Esophagus mucosa (tissue), 1 donor: ENCODE results near the gene SWAP70. TPM values are rescaled to one million over a fixed set of nuclear protein-coding genes. Genes with fewer than 3 reads are reported as not detected.
"Not testable (repeated sequence)": the region's sequence is repeated elsewhere in the genome, so short reads cannot be mapped to it uniquely, and the experiment has no call there.

Experiments
- ATAC-seq: fragments of 200-7000 bp; cut with Tn5 transposase; one replicate; pipeline ENCODE4 v1.9.1; 2020
- total RNA-seq: library from RNA; stranded (reverse); gene quantifications from one replicate; pipeline ENCODE4 v1.2.4, GENCODE V29; 2023
- donor health status: DM: yes; HTN: yes; CAD: no.

The SWAP70 gene
- 13.5 TPM for total RNA-seq

GRCh38 chr11:9663699-9664275, at the start of gene SWAP70:
Gene SWAP70 (plus strand): TSS chr11:9664077. CDS start chr11:9664180, 103 bp downstream.
- ATAC-seq: peak; percentile 97

DNA sequence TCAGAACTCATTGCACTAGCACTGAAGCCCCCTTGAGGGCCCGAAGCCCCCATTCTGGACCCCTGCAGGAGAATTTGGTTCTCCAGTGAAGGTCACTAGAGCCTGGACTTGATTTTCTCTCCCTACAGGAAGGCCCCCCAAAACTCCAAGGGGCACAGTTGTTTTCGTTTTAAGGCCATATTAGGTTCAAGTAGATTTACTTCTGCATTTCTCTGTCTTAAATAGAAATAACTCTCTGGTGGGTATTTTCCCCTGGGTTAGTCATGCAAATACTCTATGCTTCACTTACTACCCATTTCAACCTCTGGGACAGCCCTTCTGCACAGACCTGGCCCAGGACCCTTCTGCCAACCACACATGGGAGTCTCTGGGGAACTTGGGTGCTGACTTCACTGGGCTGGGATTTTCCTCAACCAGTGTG, 48.8 kb upstream of the SWAP70 start:
- ATAC-seq: no peak

DNA sequence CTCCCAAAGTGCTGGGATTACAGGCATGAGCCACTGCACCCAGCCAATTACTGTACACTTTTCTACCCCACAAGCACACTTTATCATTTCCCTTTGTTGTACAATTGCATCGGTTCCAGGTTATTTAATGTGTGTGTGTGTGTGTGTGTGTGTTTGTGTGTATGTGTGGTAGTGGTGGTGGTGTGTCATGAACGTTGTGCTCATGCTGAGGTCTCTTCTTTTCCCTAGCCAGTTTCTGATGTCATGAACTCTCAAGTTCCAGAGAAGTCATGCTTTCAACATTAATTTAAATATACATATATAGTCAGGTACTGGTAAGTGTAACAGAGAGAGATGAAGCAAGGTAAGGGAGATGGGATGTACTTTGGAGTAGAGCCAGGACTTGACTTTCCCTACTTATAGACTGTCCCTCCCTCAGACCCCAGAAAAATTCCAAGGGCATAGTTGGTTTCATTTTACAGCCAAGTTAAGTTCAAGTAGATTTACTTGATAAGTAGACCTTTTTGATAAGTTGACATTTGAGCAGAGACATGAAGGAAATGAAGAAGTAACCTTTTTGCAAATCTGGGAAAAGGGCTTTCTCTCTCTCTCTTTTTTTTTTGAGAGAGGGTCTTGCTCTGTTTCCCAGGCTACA, 47.7 kb upstream of the SWAP70 start:
- ATAC-seq: no peak

DNA sequence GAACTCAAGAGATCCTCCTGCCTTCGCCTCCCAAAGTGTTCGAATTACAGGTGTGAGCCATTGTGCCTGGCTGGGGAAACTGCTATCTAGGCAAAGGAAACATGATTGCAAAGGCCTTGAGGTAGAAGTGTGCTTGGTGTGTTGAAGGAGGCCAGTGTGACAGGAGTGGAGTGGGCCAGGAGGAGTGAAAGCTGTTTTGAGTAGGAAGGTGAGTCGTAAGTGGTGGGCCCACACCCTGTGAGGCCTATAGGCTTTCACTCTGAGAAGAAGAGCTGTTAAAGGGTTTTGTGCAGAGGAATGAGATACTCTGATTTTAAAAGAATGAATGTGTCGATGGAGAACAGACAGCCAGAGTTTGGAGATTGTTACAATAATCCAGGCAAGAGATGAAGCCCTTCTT, 47.0 kb upstream of the SWAP70 start:
- ATAC-seq: no peak

GRCh38 chr11:9617940-9618339, 45.9 kb upstream of the SWAP70 start:
- ATAC-seq: no peak

DNA sequence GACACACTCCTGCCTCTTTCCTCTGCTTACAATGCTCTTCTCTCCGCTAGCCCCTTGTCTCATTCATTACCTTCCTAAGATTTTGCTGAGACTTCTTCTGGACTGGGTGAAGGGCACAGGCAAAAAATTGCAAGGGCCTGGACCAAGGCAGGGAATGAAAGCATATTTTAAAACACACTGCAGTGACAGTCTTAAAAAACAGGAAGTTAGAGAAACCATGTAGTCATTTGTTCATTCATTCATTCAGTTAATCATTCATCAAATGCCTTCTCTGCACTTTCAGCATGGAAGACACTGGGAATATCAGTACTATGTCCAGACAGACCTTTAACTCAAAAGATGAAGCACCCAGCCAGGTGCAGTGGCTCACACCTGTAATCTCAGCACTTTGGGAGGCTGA, 44.9 kb upstream of the SWAP70 start:
- no peak for ATAC-seq

DNA sequence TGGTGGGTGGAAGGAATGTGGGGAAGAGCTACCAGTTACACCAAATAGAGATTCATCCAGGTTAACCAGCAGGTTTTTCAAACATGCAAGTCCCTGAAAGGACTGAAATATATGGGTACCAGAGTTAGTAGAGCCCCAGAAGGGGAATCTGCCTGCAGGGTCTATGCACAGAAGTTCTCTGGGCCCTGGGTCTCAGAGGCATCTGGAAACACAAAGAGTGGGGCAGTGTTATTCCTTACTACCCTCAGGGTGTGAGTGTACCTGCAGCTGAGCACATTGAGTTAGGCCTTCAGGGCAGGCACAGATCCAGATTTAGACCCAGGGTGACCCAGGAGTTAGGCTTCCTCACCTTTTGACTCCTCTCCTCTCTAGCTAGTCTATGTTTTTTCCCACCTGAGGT, 43.9 kb upstream of the SWAP70 start:
- no peak for ATAC-seq

DNA sequence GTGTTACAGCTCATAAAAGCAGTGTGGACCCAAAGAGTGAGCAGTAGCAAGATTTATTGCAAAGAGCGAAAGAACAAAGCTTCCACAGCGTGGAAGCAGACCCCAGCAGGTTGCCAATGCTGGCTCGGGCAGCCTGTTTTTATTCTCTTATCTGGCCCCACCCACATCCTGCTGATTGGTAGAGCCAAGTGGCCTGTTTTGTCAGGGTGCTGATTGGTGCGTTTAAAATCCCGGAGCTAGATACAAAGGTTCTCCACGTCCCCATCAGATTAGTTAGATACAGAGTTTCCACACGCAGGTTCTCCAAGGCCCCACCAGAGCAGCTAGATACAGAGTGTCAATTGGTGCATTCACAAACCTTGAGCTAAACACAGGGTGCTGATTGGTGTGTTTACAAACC, 41.5 kb upstream of the SWAP70 start:
- not testable (repeated sequence) for ATAC-seq

- ATAC-seq: not testable (repeated sequence)
Measured at GRCh38 chr11:9623053-9623452, 40.8 kb upstream of the SWAP70 start.

DNA sequence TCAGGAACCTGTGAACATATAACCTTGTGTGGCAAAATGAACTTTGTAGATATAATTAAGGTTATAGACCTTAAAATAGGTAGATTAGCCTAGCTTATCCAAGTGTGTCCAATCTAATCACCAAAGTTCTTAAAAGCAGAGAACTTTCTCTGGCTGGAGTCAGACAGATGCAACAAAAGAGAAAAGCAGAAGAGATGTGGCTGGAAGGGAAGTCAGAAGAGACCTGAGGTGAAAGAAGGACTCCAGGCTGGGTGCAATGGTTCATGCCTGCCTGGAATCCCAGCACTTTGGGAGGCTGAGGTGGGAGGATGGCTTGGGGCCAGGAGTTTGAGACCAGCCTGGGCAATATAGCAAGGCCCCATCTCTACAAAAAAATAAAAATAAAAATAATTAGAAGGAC, 39.4 kb upstream of the SWAP70 start:
- ATAC-seq: no peak

GRCh38 chr11:9625162-9625561, 38.7 kb upstream of the SWAP70 start:
- ATAC-seq: no peak

DNA sequence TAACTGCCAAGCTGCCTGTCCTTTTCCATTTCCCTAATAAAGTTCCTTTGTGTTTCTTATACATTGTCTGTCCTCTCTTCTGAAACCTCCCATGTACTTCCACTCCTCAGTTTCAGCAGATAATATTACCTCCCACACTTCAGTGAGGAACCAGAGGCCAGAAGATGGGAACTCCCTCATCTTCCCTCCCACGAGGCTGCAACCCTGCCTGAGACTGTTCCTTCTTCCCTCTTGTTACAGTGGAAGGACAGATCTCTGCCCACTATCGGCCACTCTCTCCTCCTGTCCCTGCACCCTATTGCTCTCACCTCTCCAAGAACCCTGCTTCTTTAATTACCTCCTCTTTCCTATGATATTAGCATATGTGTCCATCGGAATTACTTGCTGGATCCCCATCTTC, 38.1 kb upstream of the SWAP70 start:
- no peak for ATAC-seq

DNA sequence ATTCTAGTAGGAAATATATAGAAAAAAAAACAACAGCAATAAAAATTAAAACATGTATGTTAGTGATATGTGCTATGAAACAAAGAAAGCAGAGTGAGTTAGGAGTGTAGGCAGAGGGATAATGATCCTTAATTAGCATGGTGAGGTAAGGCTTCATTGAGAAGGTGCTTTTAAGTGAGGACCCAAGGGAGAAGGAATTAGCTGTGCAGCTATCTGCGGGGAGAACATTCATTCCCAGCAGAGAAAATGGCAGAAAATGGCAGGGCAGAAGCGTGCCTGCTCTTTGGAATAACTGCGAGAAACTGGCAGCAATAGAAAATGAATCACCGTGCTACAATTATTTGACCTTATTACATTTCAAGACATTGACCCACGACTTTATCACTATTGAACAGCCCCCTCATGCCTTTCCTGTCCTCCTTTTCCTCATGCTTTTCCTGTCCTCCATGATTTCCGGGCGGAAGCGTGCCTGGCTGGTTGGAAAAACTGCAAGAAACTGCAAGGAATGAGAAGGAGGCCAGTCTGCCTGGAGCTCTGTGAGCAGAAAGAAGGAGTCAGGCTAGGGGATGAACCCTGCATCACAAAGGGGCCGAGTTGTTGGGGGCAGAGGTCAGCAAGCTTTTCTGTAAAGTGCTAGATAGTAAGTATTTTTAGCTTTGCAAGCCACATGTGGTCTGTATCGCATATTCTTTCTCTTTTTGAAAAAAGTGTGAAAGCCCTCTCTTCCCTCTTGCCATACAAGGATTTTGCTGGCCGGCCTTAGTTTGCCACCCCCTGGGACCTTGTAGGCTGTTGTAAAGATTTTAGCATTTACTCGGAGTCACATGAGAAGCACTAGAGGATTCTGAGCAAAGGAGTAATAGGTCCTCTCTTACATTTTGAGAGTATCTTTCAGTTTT, 37.1 kb upstream of the SWAP70 start:
- no peak for ATAC-seq

DNA sequence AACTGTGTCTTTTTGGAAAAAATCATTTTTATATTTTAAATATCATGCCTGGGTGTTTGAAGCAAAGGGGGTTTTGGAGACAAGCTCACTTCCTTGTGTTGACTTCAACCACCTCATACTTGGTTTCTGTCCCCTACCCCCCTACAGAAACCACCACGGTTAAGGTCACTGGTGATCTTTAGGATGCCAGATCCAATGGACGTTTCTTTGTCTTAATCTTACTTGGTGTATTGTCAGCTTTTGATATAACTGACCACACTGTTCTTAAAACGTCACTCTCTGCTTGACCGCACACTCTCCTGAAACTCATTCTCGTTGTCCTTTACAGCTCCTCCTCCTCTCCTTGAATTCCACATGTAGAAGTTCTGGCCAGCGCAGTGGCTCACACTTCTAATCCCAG, 34.8 kb upstream of the SWAP70 start:
- no peak for ATAC-seq

GRCh38 chr11:9633679-9634078, 30.2 kb upstream of the SWAP70 start:
- ATAC-seq: no peak

GRCh38 chr11:9636691-9637090, 27.2 kb upstream of the SWAP70 start:
- no peak for ATAC-seq

- peak; percentile 39 for ATAC-seq
Measured at GRCh38 chr11:9639099-9639498, 24.8 kb upstream of the SWAP70 start.

- ATAC-seq: peak; percentile 45
Measured at GRCh38 chr11:9639985-9640384, 23.9 kb upstream of the SWAP70 start.

DNA sequence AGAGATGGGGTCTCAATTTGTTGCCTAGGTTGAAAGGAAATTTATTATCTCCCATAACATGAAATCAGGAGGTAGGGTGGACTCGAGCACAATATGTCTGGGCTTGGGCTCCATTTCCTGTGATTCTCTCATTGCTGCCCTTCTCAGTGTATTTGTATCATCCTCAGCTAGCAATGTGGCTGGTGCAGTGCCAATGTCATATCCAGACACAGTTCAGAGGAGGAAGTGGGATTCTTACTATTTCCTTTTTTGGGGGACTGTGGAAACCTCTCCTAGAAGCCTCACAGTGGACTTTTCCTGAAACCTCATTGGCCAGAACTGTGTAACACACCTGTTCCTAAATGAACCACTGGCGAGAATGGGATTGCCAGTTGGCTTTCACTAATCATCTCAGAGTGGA, 21.0 kb upstream of the SWAP70 start:
- ATAC-seq: no peak

- ATAC-seq: no peak
Measured at GRCh38 chr11:9643751-9644150, 20.1 kb upstream of the SWAP70 start.

DNA sequence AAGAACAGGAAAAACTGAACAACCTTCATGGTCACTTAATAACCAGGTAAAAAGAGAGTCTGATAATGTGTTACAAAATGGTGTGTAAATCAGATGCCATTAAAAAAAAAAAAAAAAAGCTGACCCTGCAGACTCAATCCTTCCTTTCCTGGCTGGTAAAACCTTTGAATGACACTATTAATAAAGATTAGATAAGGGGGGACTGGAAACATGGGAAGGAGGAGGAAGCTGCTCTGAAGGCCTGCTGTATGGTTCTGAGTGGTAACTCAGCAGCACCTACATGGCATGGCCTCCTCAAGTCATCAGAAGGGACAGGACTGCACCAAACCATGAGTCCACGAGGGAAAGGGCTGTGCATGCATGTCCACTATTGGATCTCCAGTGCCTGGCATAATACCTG, 18.0 kb upstream of the SWAP70 start:
- ATAC-seq: no peak

GRCh38 chr11:9646324-9646723, 17.6 kb upstream of the SWAP70 start:
- no peak for ATAC-seq

GRCh38 chr11:9651481-9651880, 12.4 kb upstream of the SWAP70 start:
- ATAC-seq: no peak
